A673 (cell line): ENCODE measurements around the gene TTC28. TPM values are rescaled to one million over a fixed set of nuclear protein-coding genes. Genes with fewer than 3 reads are reported as not detected.

Experiments used
- BruUV-seq: library from RNA; stranded (reverse); fragments of 400-500 nt; replicated peaks from 2 replicates; lab custom pipeline; 2021; lab: Mats Ljungman, UMichigan
- CTCF ChIA-PET: fragments of 300-600 bp; sonication (Branson Sonifier 250); formaldehyde crosslinking; loops from one replicate; lab custom pipeline; 2022; ENCODE audit warnings: antibody characterized with exemption; lab: Charles Lee
- POLR2A ChIA-PET: fragments of 300-600 bp; sonication (Branson Sonifier 250); formaldehyde crosslinking; loops from one replicate; lab custom pipeline; 2022; ENCODE audit warnings: antibody characterized with exemption; ENCODE audit not compliant: low non-redundant PET; lab: Charles Lee
- DNase-seq: peaks from one replicate; pipeline ENCODE4 v3.0.0-alpha.2; 2015; ENCODE audit warnings: low spot score
- H3K27ac ChIP-seq: fragments of 200-600 bp; sonication (generic); 2 replicates; pipeline ENCODE4 v1.5.1; 2016; ENCODE audit warnings: mixed run types, low read depth, mild to moderate bottlenecking, mixed read lengths, antibody characterized with exemption, low read length; ENCODE audit not compliant: poor library complexity, severe bottlenecking
- H3K27me3 ChIP-seq: fragments of 200-600 bp; sonication (generic); replicated peaks from 2 replicates; pipeline ENCODE4 v1.6.1; 2017; ENCODE audit warnings: mixed run types, low read depth, mild to moderate bottlenecking, mixed read lengths, antibody characterized with exemption, low read length; ENCODE audit not compliant: insufficient read depth, poor library complexity
- H3K36me3 ChIP-seq: fragments of 200-600 bp; sonication (generic); 2 replicates; pipeline ENCODE4 v1.6.1; 2016; ENCODE audit warnings: mixed run types, mild to moderate bottlenecking, mixed read lengths, antibody characterized with exemption, low read length; ENCODE audit not compliant: insufficient read depth, poor library complexity, severe bottlenecking
- H3K4me1 ChIP-seq: fragments of 200-600 bp; sonication (generic); 2 replicates; pipeline ENCODE4 v1.6.1; 2017; ENCODE audit warnings: mixed run types, mild to moderate bottlenecking, mixed read lengths, antibody characterized with exemption, low read length; ENCODE audit not compliant: insufficient read depth, poor library complexity, severe bottlenecking
- H3K4me3 ChIP-seq: fragments of 200-600 bp; sonication (generic); 2 replicates; pipeline ENCODE4 v1.5.1; 2016; ENCODE audit warnings: low read depth, mixed run types, mild to moderate bottlenecking, mixed read lengths, low read length; ENCODE audit not compliant: poor library complexity, severe bottlenecking
- H3K9me3 ChIP-seq: fragments of 200-600 bp; sonication (generic); 2 replicates; pipeline ENCODE4 v1.6.1; 2016; ENCODE audit warnings: mixed run types, low read depth, mild to moderate bottlenecking, mixed read lengths, antibody characterized with exemption, low read length; ENCODE audit not compliant: poor library complexity, severe bottlenecking
- EZH2 ChIP-seq: fragments of 200-600 bp; sonication (generic); IDR thresholded peaks from 2 replicates; pipeline ENCODE4 v1.6.1; 2017; ENCODE audit warnings: borderline replicate concordance, low read depth, mild to moderate bottlenecking, mixed read lengths, antibody characterized with exemption, low read length; ENCODE audit not compliant: poor library complexity, severe bottlenecking
- intact Hi-C: fragments of 100-400 bp; cut with micrococcal nuclease; formaldehyde crosslinking; loops from one replicate; pipeline ENCODE4 v1.10.0; 2022; ENCODE audit not compliant: unreplicated experiment
- total RNA-seq: library from RNA; stranded (reverse); gene quantifications from 2 replicates; pipeline ENCODE4 v1.2.3, GENCODE V29; 2021
- TF ChIP-seq, protein P1 (sequence below): fragments of 300-800, 200-600 bp; sonication (generic); conservative IDR thresholded peaks from 2 replicates; pipeline ENCODE4 v1.5.1; 2017; ENCODE audit warnings: low read depth, mild to moderate bottlenecking, antibody characterized with exemption, low read length, moderate library complexity, mixed read lengths

TTC28 gene
- total RNA-seq, 1 experiment from 2014 or later, result 48.7 TPM

DNA sequence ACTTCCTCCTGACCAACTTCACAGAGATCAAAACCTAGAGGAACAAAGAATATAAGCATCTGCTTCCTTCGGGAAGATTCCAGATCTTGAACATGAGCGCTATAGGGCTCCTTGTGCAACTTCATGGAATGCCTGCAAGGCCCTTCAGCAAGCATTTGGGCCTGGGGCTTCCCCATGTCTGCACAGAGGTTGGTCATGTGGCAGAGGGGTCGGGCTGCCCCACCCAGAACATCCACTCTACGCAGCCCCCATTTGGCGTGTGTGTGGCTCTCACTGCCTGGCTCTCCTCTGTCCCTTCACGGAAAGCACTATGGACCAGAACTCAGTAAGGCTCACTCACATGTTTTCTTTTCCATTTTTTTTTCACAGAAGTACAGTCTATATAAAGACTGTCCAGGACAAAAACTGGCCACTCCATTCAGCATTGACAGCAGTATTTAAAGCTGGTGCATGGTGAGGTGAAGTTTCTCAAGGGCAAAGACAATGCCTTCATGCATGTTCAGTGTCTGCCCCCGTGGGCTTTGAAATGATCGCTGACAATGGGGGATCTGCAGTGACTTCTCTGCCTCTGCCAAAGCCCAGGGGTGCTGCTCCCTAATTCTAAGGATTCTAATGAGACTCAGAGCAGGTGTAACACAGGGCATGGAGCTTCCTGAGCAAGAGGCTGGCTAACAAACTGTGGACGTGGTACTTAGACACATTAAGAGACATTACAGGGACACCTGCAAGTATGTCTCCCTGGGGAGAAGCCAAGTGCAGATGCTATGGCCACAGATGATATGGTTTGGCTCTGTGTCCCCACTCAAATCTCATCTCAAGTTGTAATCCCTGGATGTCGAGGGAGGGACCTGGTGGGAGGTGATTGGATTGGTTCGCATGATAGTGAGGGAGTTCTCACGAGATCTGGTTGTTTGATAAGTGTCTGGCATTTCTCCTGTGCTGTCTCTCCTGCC is 694.0 kb downstream of the TTC28 start:
- H3K36me3 ChIP-seq, result peaks cover 8% of the 10 kb centered on the region
- CTCF ChIA-PET, result no interaction called here
- no peak for TF ChIP-seq EZH2
- TF ChIP-seq, protein P1, sequence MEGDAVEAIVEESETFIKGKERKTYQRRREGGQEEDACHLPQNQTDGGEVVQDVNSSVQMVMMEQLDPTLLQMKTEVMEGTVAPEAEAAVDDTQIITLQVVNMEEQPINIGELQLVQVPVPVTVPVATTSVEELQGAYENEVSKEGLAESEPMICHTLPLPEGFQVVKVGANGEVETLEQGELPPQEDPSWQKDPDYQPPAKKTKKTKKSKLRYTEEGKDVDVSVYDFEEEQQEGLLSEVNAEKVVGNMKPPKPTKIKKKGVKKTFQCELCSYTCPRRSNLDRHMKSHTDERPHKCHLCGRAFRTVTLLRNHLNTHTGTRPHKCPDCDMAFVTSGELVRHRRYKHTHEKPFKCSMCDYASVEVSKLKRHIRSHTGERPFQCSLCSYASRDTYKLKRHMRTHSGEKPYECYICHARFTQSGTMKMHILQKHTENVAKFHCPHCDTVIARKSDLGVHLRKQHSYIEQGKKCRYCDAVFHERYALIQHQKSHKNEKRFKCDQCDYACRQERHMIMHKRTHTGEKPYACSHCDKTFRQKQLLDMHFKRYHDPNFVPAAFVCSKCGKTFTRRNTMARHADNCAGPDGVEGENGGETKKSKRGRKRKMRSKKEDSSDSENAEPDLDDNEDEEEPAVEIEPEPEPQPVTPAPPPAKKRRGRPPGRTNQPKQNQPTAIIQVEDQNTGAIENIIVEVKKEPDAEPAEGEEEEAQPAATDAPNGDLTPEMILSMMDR, result no peak
- no peaks in the 10 kb centered on the region for H3K9me3 ChIP-seq
- H3K27me3 ChIP-seq, result no peaks in the 10 kb centered on the region
- intact Hi-C loops, result no loop called here
- no peak overlapping the region for H3K27ac ChIP-seq
- H3K4me3 ChIP-seq, result no peak overlapping the region
- no peaks in the 10 kb centered on the region for H3K4me1 ChIP-seq
- DNase-seq, result no peak
- POLR2A ChIA-PET, result no interaction called here
- BruUV-seq, result no TSS peak

DNA sequence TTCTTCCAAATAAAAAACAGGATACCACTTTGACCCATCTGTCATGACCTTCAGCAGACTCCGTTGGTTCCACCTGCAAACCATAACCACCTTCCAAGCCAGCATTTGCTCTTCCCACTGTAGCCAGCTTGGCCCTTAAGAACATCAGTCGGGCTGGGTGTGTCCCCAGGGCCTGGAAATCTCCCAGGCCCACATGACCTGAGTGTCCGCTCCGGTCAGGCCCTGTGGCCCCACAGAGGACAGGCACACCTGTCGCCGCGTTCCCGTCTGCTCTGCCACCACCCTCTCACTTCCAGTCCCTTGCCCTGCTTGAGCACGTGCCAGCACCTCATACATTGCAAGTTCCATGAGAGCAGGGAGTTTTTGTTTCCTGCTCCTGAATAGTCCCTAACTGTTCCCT is 694.9 kb downstream of the TTC28 start:
- TF ChIP-seq EZH2, result no peak
- TF ChIP-seq, protein P1, result no peak
- intact Hi-C loops, result no loop called here
- Histone ChIP-seq H3K27ac (no peak overlapping the region), H3K36me3 (peaks cover 8% of the 10 kb centered on the region), H3K4me3 (no peak overlapping the region), H3K4me1 (no peaks in the 10 kb centered on the region), H3K27me3 (no peaks in the 10 kb centered on the region), H3K9me3 (no peaks in the 10 kb centered on the region)
- no peak for DNase-seq
- no TSS peak for BruUV-seq
- ChIA-PET CTCF (no interaction called here), POLR2A (no interaction called here)

DNA sequence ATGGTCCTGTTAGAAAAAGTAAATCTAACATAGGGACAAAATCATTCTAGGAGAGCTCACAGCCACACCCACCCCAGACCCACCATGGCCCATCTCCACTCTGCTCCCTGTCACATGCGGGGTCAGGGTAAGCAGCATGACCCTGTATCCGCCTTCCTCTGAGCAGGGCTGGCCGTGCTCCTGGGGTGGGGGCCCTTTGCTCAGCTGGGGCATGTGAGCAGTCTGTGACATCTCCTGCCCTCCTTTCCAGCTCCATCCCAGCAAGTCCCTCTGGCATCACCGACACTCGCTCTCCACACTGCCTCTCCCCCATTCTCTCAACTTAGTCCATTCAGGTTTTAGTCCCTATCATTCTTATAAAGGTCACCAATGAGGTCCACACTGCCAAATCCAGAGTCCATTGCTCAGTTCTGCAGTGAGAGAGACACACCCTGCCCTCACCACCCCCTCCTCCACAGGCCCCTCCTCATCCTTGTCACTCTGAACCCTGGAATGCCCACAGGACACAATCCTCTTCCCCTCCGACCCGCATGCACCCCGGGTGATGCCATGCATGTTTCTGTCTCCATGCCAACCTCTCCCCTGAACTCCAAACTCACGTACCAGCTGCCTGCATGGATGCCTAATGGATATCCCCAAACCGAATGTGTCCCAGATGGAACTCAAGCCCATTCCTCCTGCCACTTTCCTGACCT is 695.5 kb downstream of the TTC28 start:
- POLR2A ChIA-PET, result no interaction called here
- BruUV-seq, result no TSS peak
- intact Hi-C loops, result no loop called here
- no peak for DNase-seq
- peaks cover 8% of the 10 kb centered on the region for H3K36me3 ChIP-seq
- no peaks in the 10 kb centered on the region for H3K4me1 ChIP-seq
- H3K27me3 ChIP-seq, result no peaks in the 10 kb centered on the region
- H3K27ac ChIP-seq, result no peak overlapping the region
- TF ChIP-seq, protein P1, result no peak
- no peak for TF ChIP-seq EZH2
- no peaks in the 10 kb centered on the region for H3K9me3 ChIP-seq
- CTCF ChIA-PET, result interaction anchor here (0.6 kb wide), 1 partner anchor 48 kb away, joined by 3 read pairs; no protein-coding TSS in a partner anchor
- no peak overlapping the region for H3K4me3 ChIP-seq
